Transverse colon (tissue), 4 donors: ENCODE data around the gene RAPGEF5. TPM values are rescaled to one million over a fixed set of nuclear protein-coding genes. Genes with fewer than 3 reads are reported as not detected.

Experiments used
- DNase-seq: peaks from one replicate; pipeline ENCODE4 v3.0.0-alpha.2; 2019
- H3K27ac ChIP-seq, 4 donors: fragments of 200-600 bp; sonication (generic); 2 replicates each; pipeline ENCODE4 v1.5.1; 2016 to 2018; ENCODE audit warnings: inconsistent platforms in 4 of 4
- H3K27me3 ChIP-seq: fragments of 200-600 bp; sonication (generic); 2 replicates; pipeline ENCODE4 v1.5.1; 2017; ENCODE audit warnings: inconsistent platforms
- H3K36me3 ChIP-seq, 4 donors: fragments of 200-600 bp; sonication (generic); 2 replicates each; pipeline ENCODE4 v1.5.1; 2017 to 2019; ENCODE audit warnings: inconsistent platforms in 4 of 4
- H3K4me1 ChIP-seq, 4 donors: fragments of 200-600 bp; sonication (generic); 2 replicates each; pipeline ENCODE4 v1.5.1; 2017 to 2020; ENCODE audit warnings: inconsistent platforms in 4 of 4
- H3K4me3 ChIP-seq, 4 donors: fragments of 200-600 bp; sonication (generic); 1 replicate in 1 of 4; 2 replicates in 3 of 4; pipeline versions ENCODE4 v1.5.1 to v1.6.1; 2017 to 2019; ENCODE audit warnings: inconsistent platforms in 4 of 4
- H3K9me3 ChIP-seq, 2 donors: fragments of 200-600 bp; sonication (generic); 2 replicates each; pipeline ENCODE4 v1.5.1; 2017 to 2019; ENCODE audit warnings: inconsistent platforms in 2 of 2
- EP300 ChIP-seq: sonication (generic); formaldehyde crosslinking; IDR thresholded peaks from one replicate; pipeline ENCODE4 v1.6.1; 2017; ENCODE audit warnings: antibody characterized with exemption, low read depth
- POLR2A ChIP-seq: fragments of 450-650 bp; IDR thresholded peaks from one replicate; pipeline ENCODE4 v1.6.1; 2016; ENCODE audit warnings: antibody characterized with exemption, mild to moderate bottlenecking, moderate library complexity
- POLR2AphosphoS5 ChIP-seq, 3 donors: sonication (generic); formaldehyde crosslinking; IDR thresholded peaks; one replicate each; pipeline ENCODE4 v1.6.1; 2016; ENCODE audit warnings: antibody characterized with exemption in 3 of 3
- whole genome bisulfite sequencing, 2 donors: methylation state at CpG; one replicate each; pipeline ENCODE4 v1.1.5; 2018; ENCODE audit warnings: low coverage in 1 of 2; 5-methylcytosine and 5-hydroxymethylcytosine counted together
- in situ Hi-C, 4 donors: fragments of 200-750 bp; cut with MboI; loops; one replicate each; pipeline versions ENCODE4 v1.15.0 to v1.15.1; 2017; ENCODE audit warnings: low sequenced_read_pairs in 3 of 4, low pct_ligation_motif_present in 1 of 4, low pct_unique_long_range_greater_than_20kb in 1 of 4
- intact Hi-C: fragments of 100-400 bp; cut with DNase I; formaldehyde crosslinking; loops from one replicate; pipeline ENCODE4 v1.15.1; 2023; ENCODE audit warnings: low total_unique reads
- total RNA-seq, 4 donors: library from RNA; depleted of rRNA; stranded (reverse); fragments of >200 nt; gene quantifications; one replicate each; pipeline ENCODE4 v1.1.0, GENCODE V29; 2016
- TF ChIP-seq, protein P1 (sequence below), 5 experiments: fragments of 200-600 bp in 3 of 5; fragments of 450-650 bp in 2 of 5; sonication (generic) in 3 of 5; IDR thresholded peaks; 1 replicate in 2 of 5; 2 replicates in 3 of 5; pipeline ENCODE4 v1.5.1; 2016 to 2017; ENCODE audit warnings: antibody characterized with exemption in 5 of 5, inconsistent platforms in 3 of 5, mild to moderate bottlenecking in 2 of 5, moderate library complexity in 1 of 5

The RAPGEF5 gene
- total RNA-seq, 4 donors from 2014 or later: 82.3 to 112 (median 100) TPM

DNA sequence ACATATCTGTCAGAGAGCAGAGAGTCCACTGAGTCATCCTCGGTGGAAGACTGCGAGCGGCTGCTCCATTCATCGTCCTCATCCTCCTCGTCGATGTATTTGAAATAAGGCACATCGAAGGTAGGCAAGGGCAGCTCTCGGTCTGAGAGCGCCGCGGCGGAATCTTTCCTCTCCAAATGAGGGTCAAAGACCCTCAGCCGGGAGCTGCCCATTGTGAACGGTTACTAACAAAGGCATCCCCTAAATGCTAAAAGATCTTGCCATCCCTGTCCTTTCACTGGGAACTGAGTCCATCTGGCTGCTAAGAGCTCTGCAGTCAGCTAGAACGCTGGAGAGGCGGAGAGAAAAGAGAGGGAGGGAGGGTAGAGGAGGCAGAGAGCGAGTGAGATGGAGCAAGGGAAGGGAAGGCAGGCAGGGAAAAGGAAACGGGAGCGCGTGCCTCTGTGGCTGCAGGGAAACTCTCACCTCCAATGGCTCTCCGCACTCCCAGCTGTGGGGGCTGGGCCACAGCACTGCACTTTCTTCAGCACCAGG is 163.4 kb downstream of the RAPGEF5 start:
- Histone ChIP-seq H3K36me3 (peaks cover 0 to 6% (median 0%) of the 10 kb centered on the region in 4 donors), H3K4me3 (peak overlapping the region in 2 of 4 donors; percentile 7 to 8), H3K4me1 (no peaks in the 10 kb centered on the region), H3K9me3 (no peaks in the 10 kb centered on the region), H3K27ac (no peak overlapping the region), H3K27me3 (no peaks in the 10 kb centered on the region)
- in situ Hi-C loops (no loop called here), intact Hi-C loops (no loop called here)
- 79 to 96% methylated on average over 6 to 21 of the region's 21 CpGs for WGBS, 2 donors
- no peak for TF ChIP-seq EP300
- DNase-seq: no peak

DNA sequence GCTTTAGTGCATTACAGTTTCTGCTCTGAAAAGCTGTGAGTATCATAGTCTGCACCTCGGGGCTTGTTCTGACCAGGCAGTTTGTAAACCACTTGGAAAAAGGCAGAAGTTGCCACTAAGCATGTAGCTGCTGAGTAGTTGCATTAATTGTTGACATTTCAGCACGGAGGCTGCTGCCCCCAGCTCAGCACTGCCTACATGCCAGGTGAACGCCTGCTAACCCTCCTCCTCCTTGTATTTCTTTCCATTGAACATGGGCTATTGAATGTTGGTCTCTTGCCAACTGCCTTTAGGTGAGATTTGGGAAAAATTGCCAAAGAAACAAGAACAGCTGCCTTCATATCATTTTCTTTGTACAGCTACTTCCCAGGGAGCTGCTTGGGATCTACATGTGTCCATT is 164.2 kb downstream of the RAPGEF5 start:
- Histone ChIP-seq H3K27me3 (no peaks in the 10 kb centered on the region), H3K4me1 (no peaks in the 10 kb centered on the region), H3K27ac (no peak overlapping the region), H3K4me3 (no peak overlapping the region), H3K9me3 (no peaks in the 10 kb centered on the region), H3K36me3 (peaks cover 0 to 6% (median 0%) of the 10 kb centered on the region in 4 donors)
- TF ChIP-seq EP300: no peak
- TF ChIP-seq POLR2A: no peak
- TF ChIP-seq, protein P1, sequence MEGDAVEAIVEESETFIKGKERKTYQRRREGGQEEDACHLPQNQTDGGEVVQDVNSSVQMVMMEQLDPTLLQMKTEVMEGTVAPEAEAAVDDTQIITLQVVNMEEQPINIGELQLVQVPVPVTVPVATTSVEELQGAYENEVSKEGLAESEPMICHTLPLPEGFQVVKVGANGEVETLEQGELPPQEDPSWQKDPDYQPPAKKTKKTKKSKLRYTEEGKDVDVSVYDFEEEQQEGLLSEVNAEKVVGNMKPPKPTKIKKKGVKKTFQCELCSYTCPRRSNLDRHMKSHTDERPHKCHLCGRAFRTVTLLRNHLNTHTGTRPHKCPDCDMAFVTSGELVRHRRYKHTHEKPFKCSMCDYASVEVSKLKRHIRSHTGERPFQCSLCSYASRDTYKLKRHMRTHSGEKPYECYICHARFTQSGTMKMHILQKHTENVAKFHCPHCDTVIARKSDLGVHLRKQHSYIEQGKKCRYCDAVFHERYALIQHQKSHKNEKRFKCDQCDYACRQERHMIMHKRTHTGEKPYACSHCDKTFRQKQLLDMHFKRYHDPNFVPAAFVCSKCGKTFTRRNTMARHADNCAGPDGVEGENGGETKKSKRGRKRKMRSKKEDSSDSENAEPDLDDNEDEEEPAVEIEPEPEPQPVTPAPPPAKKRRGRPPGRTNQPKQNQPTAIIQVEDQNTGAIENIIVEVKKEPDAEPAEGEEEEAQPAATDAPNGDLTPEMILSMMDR (IDR thresholded peaks at IDR 0.05): no peak
- TF ChIP-seq POLR2AphosphoS5 (IDR thresholded peaks at IDR 0.05): no peak
- no peak for DNase-seq
- 62% methylated on average over 3 of the region's 3 CpGs; no CpG with 5 or more reads in 1 of the 2 donors for WGBS, 2 donors
- intact Hi-C loops: no loop called here
- in situ Hi-C loops: no loop called here

- no peak for TF ChIP-seq EP300
- TF ChIP-seq, protein P1 (IDR thresholded peaks at IDR 0.05): no peak
- TF ChIP-seq POLR2A: no peak
- TF ChIP-seq POLR2AphosphoS5 (IDR thresholded peaks at IDR 0.05): no peak
- Histone ChIP-seq H3K36me3 (peaks cover 0 to 6% (median 0%) of the 10 kb centered on the region in 4 donors), H3K4me1 (no peaks in the 10 kb centered on the region), H3K4me3 (no peak overlapping the region), H3K27ac (no peak overlapping the region), H3K9me3 (no peaks in the 10 kb centered on the region), H3K27me3 (no peaks in the 10 kb centered on the region)
- DNase-seq: no peak
- 78 to 87% methylated on average over 4 to 8 of the region's 8 CpGs for whole genome bisulfite sequencing, 2 donors
- intact Hi-C loops: no loop called here
- in situ Hi-C loops: no loop called here
Observed at GRCh38 chr7:22190736-22191135, 166.2 kb downstream of the RAPGEF5 start.

DNA sequence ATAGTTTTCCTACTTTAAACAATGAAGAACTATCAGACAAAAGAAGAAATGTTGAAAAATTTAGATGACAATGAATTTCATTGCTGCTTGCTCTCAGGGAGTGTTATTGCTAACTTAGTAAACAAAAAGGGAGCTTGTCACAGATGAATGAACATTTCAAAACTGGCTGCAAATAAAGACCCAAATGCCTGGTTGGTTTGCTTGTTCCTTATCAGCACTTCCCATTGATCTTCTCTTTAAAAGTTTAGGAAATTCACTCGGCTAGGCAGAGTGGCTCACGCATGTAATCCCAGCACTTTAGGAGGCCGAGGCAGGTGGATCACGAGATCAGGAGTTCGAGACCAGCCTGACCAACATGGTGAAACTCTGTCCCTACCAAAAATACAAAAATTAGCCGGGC is 167.2 kb downstream of the RAPGEF5 start:
- WGBS, 2 donors: 91% methylated on average over 6 of the region's 6 CpGs; no CpG with 5 or more reads in 1 of the 2 donors
- no peaks in the 10 kb centered on the region for H3K9me3 ChIP-seq
- H3K27me3 ChIP-seq: no peaks in the 10 kb centered on the region
- intact Hi-C loops (loop anchor here (5.0 kb wide), 1 partner anchor 318 kb away; no protein-coding TSS in a partner anchor), in situ Hi-C loops (no loop called here)
- no peaks in the 10 kb centered on the region for H3K4me1 ChIP-seq
- no peak for DNase-seq
- no peak overlapping the region for H3K27ac ChIP-seq
- no peak overlapping the region for H3K4me3 ChIP-seq
- TF ChIP-seq POLR2AphosphoS5 (IDR thresholded peaks at IDR 0.05) (no peak), POLR2A (no peak), EP300 (no peak)
- TF ChIP-seq, protein P1 (IDR thresholded peaks at IDR 0.05): no peak
- H3K36me3 ChIP-seq: peaks cover 0 to 6% (median 0%) of the 10 kb centered on the region in 4 donors

DNA sequence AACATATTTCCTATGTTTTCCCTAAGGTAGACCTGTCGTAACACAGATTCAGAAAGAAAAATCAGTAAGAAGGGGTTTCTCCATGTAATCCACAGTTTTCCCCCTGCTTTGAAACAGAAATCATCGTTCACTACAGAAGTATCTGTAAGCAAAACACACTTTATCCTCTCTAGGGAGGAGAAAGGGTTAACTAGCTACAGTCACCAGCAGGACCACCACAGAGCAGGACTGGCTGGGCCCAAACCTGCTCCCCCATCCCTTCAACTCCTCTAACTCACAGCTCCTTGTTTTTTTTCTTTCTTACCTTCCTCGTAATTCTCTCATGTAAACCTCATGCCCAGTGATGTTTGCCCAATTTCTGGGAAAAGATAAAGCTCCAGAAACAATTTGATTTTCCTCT is 167.7 kb downstream of the RAPGEF5 start:
- H3K27ac ChIP-seq: no peak overlapping the region
- no peak for DNase-seq
- H3K4me1 ChIP-seq: no peaks in the 10 kb centered on the region
- WGBS, 2 donors: 91 to 92% methylated on average over 3 of the region's 3 CpGs
- no peaks in the 10 kb centered on the region for H3K9me3 ChIP-seq
- in situ Hi-C loops: no loop called here
- no peak for TF ChIP-seq POLR2A
- intact Hi-C loops: loop anchor here (5.0 kb wide), 1 partner anchor 318 kb away; no protein-coding TSS in a partner anchor
- H3K27me3 ChIP-seq: no peaks in the 10 kb centered on the region
- peaks cover 0 to 6% (median 0%) of the 10 kb centered on the region in 4 donors for H3K36me3 ChIP-seq
- H3K4me3 ChIP-seq: no peak overlapping the region
